ENCODE measurements around the gene TNK1. TPM values are rescaled to one million over a fixed set of nuclear protein-coding genes. Genes with fewer than 3 reads are reported as not detected.

The TNK1 gene
- total RNA-seq, 6 donors from 2014 or later = 5.8 to 16.8 (median 8.2) TPM

DNA sequence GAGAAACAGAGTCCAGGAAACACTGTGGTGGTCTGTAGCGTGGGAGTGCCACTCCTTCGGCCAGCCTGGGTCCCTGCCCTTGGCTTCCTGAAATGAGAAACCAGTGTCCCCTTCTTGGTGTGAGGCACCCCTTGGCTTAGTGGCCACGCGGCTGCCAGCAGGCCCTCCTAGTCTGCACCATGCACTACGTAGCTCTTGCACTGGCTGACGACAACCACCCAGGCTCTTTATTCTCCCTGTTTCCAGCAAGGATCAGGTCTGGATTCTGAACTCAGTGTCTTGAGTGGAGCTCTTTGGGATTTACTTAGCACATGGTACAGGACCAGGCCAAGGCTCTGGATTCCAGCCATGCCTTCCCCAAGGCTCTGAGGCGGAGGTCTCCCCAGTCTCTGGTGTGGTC lies 46.7 kb downstream of the TNK1 start:
- ATAC-seq (ENCODE audit: low FRiP score in 2 of 2) = no peak
- Histone ChIP-seq H3K27ac (no peak overlapping the region), H3K36me3 (no peaks in the 10 kb centered on the region), H3K4me3 (no peak overlapping the region), H3K27me3 (no peaks in the 10 kb centered on the region), H3K9me3 (no peaks in the 10 kb centered on the region), H3K4me1 (no peaks in the 10 kb centered on the region)
- WGBS, 2 donors = 88 to 93% methylated on average over 7 of the region's 7 CpGs
- no peak for DNase-seq
- TF ChIP-seq POLR2A (IDR thresholded peaks at IDR 0.05) (no peak), EP300 (IDR thresholded peaks at IDR 0.05) (no peak), POLR2AphosphoS5 (IDR thresholded peaks at IDR 0.05) (no peak)
- TF ChIP-seq, protein P1, sequence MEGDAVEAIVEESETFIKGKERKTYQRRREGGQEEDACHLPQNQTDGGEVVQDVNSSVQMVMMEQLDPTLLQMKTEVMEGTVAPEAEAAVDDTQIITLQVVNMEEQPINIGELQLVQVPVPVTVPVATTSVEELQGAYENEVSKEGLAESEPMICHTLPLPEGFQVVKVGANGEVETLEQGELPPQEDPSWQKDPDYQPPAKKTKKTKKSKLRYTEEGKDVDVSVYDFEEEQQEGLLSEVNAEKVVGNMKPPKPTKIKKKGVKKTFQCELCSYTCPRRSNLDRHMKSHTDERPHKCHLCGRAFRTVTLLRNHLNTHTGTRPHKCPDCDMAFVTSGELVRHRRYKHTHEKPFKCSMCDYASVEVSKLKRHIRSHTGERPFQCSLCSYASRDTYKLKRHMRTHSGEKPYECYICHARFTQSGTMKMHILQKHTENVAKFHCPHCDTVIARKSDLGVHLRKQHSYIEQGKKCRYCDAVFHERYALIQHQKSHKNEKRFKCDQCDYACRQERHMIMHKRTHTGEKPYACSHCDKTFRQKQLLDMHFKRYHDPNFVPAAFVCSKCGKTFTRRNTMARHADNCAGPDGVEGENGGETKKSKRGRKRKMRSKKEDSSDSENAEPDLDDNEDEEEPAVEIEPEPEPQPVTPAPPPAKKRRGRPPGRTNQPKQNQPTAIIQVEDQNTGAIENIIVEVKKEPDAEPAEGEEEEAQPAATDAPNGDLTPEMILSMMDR (IDR thresholded peaks at IDR 0.05) = no peak

DNA sequence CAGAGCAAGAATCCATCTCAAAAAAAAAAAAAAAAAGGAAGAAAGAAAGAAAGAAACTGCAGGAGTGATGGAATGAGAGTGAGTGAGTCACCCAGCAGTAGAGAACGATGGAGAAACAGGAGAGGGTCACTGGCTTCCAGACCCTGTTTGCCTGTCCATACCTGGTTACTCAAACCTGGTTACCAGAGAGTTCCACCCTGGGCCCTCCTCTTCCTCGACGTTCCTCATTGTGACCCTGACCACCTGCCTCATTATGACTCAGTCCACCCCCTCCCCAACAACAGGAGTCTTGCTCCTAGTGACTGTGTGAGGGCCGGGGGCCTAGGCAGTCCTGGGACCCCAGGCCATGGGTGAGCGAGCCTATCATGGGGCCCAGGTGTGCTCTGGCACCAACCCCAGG lies 47.7 kb downstream of the TNK1 start, which contains the start of gene SPEM3:
Gene SPEM3 (plus strand): TSS at position 301 of the 400 bp plus-strand sequence. CDS start 46 bp downstream, at position 347.
- TF ChIP-seq EP300 (IDR thresholded peaks at IDR 0.05) (no peak), POLR2AphosphoS5 (IDR thresholded peaks at IDR 0.05) (no peak), POLR2A (IDR thresholded peaks at IDR 0.05) (no peak)
- TF ChIP-seq, protein P1 (IDR thresholded peaks at IDR 0.05) = no peak
- Histone ChIP-seq H3K4me3 (no peak within 1 kb of the TSS), H3K4me1 (no peaks in the 10 kb centered on the region), H3K27me3 (no peaks in the 10 kb centered on the region), H3K27ac (no peak within 1 kb of the TSS), H3K36me3 (no peaks in the 10 kb centered on the region), H3K9me3 (no peaks in the 10 kb centered on the region)
- no peak for DNase-seq
- ATAC-seq (ENCODE audit: low FRiP score in 2 of 2) = no peak
- WGBS, 2 donors = 75 to 77% methylated on average over 5 of the region's 5 CpGs

DNA sequence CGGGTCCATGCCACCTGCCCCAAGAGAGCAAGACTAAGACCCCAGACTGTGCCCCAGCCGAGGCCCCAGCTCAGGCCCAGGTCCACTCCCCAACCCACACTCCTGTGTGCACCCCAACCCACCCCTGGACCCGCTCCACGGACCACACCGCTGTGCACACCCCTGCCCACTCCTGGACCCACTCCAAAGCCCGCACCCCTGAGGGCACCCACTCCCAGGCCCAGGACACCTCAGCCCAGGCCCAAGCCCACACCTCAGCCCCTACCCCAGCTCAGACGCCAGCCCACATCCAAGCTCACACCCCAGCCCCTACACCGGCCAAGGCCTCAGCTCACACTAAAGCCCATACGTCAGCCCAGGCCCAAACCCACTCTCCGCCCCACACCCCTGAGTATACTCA lies 48.8 kb downstream of the TNK1 start:
- ATAC-seq (ENCODE audit: low FRiP score in 2 of 2) (no peak), DNase-seq (peak in 1 of 2 donors; percentile 70)
- Histone ChIP-seq H3K36me3 (no peaks in the 10 kb centered on the region), H3K27ac (no peak overlapping the region), H3K4me1 (peaks cover 0 to 1% (median under 1%) of the 10 kb centered on the region in 4 donors), H3K9me3 (no peaks in the 10 kb centered on the region), H3K4me3 (no peak overlapping the region), H3K27me3 (no peaks in the 10 kb centered on the region)
- 90 to 93% methylated on average over 8 to 10 of the region's 10 CpGs for whole genome bisulfite sequencing, 2 donors
- TF ChIP-seq EP300 (IDR thresholded peaks at IDR 0.05) (no peak), POLR2A (IDR thresholded peaks at IDR 0.05) (no peak), POLR2AphosphoS5 (IDR thresholded peaks at IDR 0.05) (no peak)
- TF ChIP-seq, protein P1 (IDR thresholded peaks at IDR 0.05) = no peak

DNA sequence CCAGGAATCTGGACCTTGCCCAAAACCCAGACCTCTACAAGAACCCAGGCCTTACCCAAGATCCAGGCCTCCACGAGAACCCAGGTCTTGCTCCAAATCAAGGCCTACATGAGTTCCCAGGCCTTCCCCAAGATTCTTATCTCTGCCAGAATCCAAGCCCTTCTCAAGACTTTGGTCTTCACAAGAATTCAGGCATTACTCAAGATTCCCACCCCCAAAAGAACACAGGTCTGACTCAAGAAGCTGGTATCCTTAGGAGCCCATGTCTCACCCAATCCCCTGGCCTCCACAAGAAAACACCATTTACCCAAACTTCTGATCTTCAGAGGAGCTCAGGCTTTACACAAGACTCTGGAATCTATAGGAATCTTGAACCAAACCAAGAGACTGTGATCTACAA lies 50.3 kb downstream of the TNK1 start:
- H3K4me1 ChIP-seq = peaks cover 9 to 14% (median 11%) of the 10 kb centered on the region in 4 donors
- TF ChIP-seq EP300 (IDR thresholded peaks at IDR 0.05) = no peak
- no peak for TF ChIP-seq POLR2AphosphoS5 (IDR thresholded peaks at IDR 0.05)
- TF ChIP-seq, protein P1 (IDR thresholded peaks at IDR 0.05) = no peak
- TF ChIP-seq POLR2A (IDR thresholded peaks at IDR 0.05) = no peak
- no peaks in the 10 kb centered on the region for H3K9me3 ChIP-seq
- H3K4me3 ChIP-seq = no peak overlapping the region
- DNase-seq (no peak), ATAC-seq (ENCODE audit: low FRiP score in 2 of 2) (no peak)
- no peak overlapping the region for H3K27ac ChIP-seq
- 82% methylated on average over 1 of the region's 1 CpG; no CpG with 5 or more reads in 1 of the 2 donors for WGBS, 2 donors
- no peaks in the 10 kb centered on the region for H3K27me3 ChIP-seq
- no peaks in the 10 kb centered on the region for H3K36me3 ChIP-seq

DNA sequence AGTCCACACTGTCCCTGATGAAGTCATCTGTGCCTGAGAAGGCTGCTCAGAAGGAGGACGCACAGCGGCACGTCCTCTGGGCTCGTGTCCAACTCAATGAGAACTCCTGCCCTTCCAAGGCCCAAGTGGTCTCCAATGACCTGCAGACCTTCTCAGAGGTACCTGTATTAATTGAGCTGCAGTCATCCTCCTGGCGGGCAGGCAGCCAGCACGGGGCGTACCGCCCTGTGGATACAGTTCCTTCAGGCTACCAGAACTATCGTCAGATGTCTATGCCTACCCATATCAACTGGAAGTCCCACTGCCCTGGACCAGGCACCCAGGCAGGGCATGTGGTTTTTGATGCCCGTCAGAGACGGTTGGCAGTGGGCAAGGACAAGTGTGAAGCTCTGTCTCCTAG lies 51.4 kb downstream of the TNK1 start:
- WGBS, 2 donors = 93 to 97% methylated on average over 9 to 11 of the region's 11 CpGs
- DNase-seq = peak in 1 of 2 donors; percentile 76
- TF ChIP-seq EP300 (IDR thresholded peaks at IDR 0.05) (no peak), POLR2A (IDR thresholded peaks at IDR 0.05) (no peak), POLR2AphosphoS5 (IDR thresholded peaks at IDR 0.05) (no peak)
- TF ChIP-seq, protein P1 (IDR thresholded peaks at IDR 0.05) = no peak

More for the DNA sequence above, 51.4 kb downstream of the TNK1 start:
- ATAC-seq (ENCODE audit: low FRiP score in 2 of 2) = no peak
- Histone ChIP-seq H3K4me3 (no peak overlapping the region), H3K36me3 (no peaks in the 10 kb centered on the region), H3K27me3 (no peaks in the 10 kb centered on the region), H3K27ac (no peak overlapping the region), H3K4me1 (peaks cover 20 to 25% (median 21%) of the 10 kb centered on the region in 4 donors), H3K9me3 (no peaks in the 10 kb centered on the region)

Data from upper lobe of left lung (tissue), 6 donors.